ENCODE measurements around the gene PPP1R12B.
"Not testable (repeated sequence)": the region's sequence is repeated elsewhere in the genome, so short reads cannot be mapped to it uniquely, and the experiment has no call there.

DNA sequence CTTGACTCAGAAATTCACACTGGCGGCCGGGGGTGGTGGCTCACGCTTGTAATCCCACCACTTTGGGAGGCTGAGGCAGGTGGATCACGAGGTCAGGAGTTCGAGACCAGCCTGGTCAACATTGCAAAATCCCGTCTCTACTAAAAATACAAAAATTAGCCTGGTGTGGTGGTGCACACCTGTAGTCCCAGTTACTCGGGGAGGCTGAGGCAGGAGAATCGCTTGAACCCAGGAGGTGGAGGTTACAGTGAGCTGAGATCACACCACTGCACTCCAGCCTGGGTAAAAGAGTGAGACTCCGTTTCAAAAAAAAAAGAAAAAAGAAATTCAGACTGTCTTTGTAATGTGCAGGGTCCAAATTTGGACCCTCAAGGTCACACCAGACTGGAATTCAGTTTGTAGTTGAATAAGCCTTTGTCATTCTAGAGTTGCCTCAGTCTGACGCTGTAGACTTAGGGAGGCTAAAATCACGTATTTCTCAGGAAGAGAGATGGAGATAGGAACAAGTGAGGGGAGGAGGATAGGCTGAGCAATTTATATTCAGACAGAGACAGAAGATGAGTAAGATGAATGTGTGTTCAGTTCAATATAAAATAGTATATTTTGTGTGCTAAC lies 4.2 kb downstream of the PPP1R12B start:
- TF ChIP-seq, protein P1, sequence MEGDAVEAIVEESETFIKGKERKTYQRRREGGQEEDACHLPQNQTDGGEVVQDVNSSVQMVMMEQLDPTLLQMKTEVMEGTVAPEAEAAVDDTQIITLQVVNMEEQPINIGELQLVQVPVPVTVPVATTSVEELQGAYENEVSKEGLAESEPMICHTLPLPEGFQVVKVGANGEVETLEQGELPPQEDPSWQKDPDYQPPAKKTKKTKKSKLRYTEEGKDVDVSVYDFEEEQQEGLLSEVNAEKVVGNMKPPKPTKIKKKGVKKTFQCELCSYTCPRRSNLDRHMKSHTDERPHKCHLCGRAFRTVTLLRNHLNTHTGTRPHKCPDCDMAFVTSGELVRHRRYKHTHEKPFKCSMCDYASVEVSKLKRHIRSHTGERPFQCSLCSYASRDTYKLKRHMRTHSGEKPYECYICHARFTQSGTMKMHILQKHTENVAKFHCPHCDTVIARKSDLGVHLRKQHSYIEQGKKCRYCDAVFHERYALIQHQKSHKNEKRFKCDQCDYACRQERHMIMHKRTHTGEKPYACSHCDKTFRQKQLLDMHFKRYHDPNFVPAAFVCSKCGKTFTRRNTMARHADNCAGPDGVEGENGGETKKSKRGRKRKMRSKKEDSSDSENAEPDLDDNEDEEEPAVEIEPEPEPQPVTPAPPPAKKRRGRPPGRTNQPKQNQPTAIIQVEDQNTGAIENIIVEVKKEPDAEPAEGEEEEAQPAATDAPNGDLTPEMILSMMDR (optimal IDR thresholded peaks at IDR 0.05 in 1 of 3, IDR thresholded peaks at IDR 0.05 in 1 of 3, conservative IDR thresholded peaks at IDR 0.05 in 1 of 3; ENCODE audit: extremely low read depth in 1 of 3, insufficient read depth in 2 of 3, low read length in 3 of 3): not testable (repeated sequence)
- not testable (repeated sequence) for TF ChIP-seq EZH2 (IDR thresholded peaks at IDR 0.05; ENCODE audit: low read length)

Data from keratinocyte (primary cell).